ENCODE measurements around the gene TIMP1. TPM values are rescaled to one million over a fixed set of nuclear protein-coding genes. Genes with fewer than 3 reads are reported as not detected.

Gene TIMP1
- 657 and 660 TPM in 2 replicates for total RNA-seq (2014; rRNA removed; shearing (Covaris generic))
- polyA plus RNA-seq (2014; cell fraction: nucleus; rRNA removed) = 129 and 150 TPM in 2 replicates

GRCh38 chrX:47581731-47582647 lies at the start of gene TIMP1:
TSS of gene TIMP1 (plus strand) at chrX:47582436. CDS start at chrX:47583416, 980 bp downstream.
- peak; percentile 92 for DNase-seq (ENCODE audit: extremely low read depth, low read depth)

DNA sequence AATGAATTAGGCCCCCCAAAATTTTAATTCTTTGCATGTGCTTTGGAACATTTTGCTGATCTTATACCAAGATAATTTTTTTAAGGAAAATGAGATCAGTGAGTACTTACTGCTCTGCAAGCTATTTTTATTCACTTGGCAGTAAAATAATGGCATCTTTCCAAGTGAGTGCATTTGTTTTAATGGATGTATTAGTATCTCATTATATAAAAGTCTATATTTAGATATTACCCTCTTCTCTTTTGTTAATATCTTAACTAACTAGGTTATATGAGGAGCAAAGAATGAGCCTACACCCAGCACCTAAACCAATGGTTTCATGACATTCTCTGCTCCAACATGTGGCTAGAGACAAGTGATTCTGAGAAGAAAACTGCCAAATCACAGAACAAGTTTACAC lies 42.4 kb upstream of the TIMP1 start:
- DNase-seq (ENCODE audit: extremely low read depth, low read depth) = no peak

- peak; percentile 89 for DNase-seq (ENCODE audit: extremely low read depth, low read depth)
These were observed 41.3 kb upstream of the TIMP1 start for GRCh38 chrX:47540754-47541538.

DNA sequence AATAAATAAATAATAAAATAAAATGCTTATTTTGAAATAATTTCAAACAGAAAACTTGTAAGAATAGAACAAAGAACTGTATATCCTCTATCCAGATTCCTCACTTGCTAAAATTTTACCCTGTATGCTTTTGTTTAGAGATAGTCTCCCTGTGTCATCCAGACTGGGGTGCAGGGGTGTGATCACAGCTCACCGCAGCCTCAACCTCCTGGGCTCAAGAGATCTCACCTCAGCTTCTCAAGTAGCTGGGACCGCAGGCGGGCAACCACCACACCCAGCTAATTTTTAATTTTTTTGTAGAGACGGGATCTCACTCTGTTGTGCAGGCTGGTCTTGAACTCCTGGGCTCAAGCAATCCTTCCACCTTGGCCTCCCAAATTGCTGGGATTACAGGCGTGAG lies 38.7 kb upstream of the TIMP1 start:
- DNase-seq (ENCODE audit: extremely low read depth, low read depth) = no peak

DNA sequence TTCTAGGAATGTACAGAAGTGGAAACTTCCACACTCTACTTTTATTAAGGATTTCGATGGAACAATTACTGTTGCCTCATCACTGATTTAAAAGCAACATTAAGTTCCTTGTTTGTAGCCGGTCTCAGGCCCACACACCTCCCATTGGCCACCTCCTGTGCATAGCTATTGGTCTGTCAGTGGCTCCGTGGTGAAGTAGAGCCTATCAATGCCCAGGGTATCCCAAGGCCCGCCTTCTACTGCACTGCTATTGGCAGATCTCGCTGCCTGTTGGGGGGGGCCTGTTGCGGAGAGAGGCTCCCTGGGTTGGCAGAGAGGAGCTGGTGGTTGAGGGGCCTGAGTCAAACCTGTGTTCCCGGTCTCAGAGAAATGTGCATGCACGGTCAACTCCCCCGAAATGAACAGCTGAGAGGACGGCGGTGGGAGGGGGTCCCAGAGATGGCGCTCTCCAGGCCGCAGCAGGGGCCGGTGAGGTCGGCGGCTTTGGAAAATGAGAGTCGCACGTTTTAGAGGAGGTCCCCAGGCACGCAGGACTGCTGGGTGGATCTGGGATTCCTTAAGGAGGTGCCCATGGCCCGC lies 26.1 kb upstream of the TIMP1 start:
- peak; percentile 94 for DNase-seq (ENCODE audit: extremely low read depth, low read depth)

GRCh38 chrX:47558436-47558835 lies 23.8 kb upstream of the TIMP1 start:
- no peak for DNase-seq (ENCODE audit: extremely low read depth, low read depth)

- no peak for DNase-seq (ENCODE audit: extremely low read depth, low read depth)
These were observed 21.9 kb upstream of the TIMP1 start for GRCh38 chrX:47560179-47560933.

- peak; percentile 100 for DNase-seq (ENCODE audit: extremely low read depth, low read depth)
These were observed 21.1 kb upstream of the TIMP1 start, which contains the start of gene ARAF for GRCh38 chrX:47560934-47561658. TSS of gene ARAF (plus strand) at chrX:47561205. CDS start at chrX:47562968, 1,763 bp downstream.

DNA sequence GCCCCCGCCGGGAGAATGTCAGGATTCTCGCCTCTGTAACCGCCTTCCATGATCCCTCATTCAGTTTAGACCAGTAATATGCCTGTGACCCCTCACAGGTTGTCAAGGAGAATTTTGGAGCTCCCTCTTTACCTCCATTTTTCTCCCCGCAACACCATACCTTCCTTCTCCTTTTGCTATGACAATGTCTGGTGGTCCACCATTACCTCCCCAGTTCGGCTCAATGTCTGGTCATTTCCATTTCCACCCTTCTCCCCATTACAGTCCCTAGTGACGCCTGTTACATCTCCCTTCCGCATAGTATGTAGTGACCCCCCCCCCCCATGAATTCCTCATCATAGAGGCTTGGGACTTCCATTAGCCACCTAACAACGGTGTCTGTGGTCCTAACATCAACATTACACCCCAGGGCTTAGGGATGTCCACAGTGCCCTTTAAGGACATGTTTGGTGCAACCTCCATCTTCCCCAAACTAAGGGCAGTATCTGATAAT lies 20.5 kb upstream of the TIMP1 start:
- DNase-seq (ENCODE audit: extremely low read depth, low read depth) = no peak

DNA sequence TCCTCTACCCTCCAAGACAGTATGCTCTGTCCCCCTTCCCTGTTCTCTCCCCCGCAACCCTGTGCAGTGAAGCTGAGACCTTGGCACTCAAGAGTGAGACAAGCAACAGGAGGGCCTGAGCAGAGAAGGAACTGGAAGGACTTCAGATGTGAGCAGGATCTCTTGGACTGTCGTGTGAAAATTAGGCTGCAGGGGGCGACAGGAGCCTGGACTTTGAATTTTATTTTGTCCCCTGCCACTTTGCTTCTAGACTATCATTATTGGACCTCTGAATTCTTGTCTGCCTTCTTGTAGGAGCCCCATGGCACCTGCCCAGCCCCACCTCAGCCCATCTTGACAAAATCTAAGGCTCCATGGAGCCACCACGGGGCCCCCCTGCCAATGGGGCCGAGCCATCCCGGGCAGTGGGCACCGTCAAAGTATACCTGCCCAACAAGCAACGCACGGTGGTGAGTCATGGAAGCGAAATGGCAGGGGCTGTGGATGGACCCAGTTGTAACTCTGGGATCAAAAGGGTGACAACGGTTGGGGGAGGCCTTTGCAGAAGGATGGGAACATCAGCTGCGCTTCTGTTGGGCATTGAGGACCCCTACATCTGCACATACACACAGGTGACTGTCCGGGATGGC lies 19.5 kb upstream of the TIMP1 start:
- DNase-seq (ENCODE audit: extremely low read depth, low read depth) = no peak

DNA sequence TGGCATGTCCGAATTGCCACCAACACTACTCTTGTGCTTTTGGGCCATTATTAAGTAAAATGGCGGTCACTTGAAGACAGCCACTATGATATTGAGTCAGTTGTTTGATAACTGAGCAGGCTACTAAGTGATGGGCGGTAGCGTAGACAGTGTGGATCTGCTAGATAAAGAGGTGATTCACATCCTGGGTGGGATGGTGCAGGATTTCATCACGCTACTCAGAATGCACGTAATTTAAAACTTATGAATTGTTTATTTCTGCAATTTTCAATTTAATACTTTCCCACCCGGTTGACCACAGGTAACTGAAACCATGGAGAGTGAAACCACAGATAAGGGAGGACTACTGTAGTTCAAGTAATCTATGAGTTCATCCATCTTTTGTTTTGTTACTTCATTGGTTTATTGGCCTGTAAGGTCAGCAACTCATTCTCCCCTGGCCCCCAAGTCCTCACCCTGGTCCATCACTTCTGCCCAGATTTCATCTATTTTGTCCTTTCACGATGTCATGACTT lies 18.4 kb upstream of the TIMP1 start:
- DNase-seq (ENCODE audit: extremely low read depth, low read depth) = no peak

- DNase-seq (ENCODE audit: extremely low read depth, low read depth) = no peak
These were observed 17.7 kb upstream of the TIMP1 start for GRCh38 chrX:47564438-47565085.

- DNase-seq (ENCODE audit: extremely low read depth, low read depth) = no peak
These were observed 15.4 kb upstream of the TIMP1 start for GRCh38 chrX:47566841-47567240.

- DNase-seq (ENCODE audit: extremely low read depth, low read depth) = no peak
These were observed 13.5 kb upstream of the TIMP1 start for GRCh38 chrX:47568656-47569295.

- no peak for DNase-seq (ENCODE audit: extremely low read depth, low read depth)
These were observed 11.4 kb upstream of the TIMP1 start for GRCh38 chrX:47570794-47571193.

- no peak for DNase-seq (ENCODE audit: extremely low read depth, low read depth)
These were observed 11.0 kb upstream of the TIMP1 start for GRCh38 chrX:47571215-47571614.

DNA sequence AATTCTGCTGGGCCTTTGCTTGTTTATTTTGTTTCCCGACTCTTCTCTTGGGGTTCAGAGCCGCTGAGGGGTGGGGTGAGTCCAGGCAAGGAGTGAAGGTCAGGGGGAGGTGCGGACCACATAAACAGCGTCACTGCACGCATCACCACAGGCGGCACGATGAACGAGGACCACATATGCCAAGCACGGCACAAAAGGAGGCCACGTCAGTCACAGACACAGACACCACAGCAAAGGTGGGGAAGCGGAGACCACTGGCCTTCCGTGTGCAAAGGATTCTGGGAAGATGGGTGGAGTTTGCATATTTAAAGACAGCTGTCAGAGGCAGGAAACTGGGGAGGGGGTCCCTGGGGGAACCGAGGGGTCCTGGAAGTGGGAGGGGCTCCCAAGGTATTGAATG lies 10.3 kb upstream of the TIMP1 start:
- DNase-seq (ENCODE audit: extremely low read depth, low read depth) = no peak
